Measurements from ENCODE around the gene TRIO. TPM values are rescaled to one million over a fixed set of nuclear protein-coding genes. Genes with fewer than 3 reads are reported as not detected.

The TRIO gene
- total RNA-seq, 1 donor from 2014 or later = 148 TPM

GRCh38 chr5:14143841-14144585 is 871 bp downstream of the TRIO start:
- peak overlapping the region; percentile 89 for H3K27ac ChIP-seq
- peak; percentile 77 for DNase-seq
- no peaks in the 10 kb centered on the region for H3K9me3 ChIP-seq
- intact Hi-C loops (cut with DNase I) = no loop called here
- no peaks in the 10 kb centered on the region for H3K36me3 ChIP-seq
- ATAC-seq = peak; percentile 16 to 37
- H3K27me3 ChIP-seq (ENCODE audit: low read depth) = no peaks in the 10 kb centered on the region
- TF ChIP-seq CTCF (IDR thresholded peaks at IDR 0.05) = no peak
- peak overlapping the region; percentile 84 for H3K4me3 ChIP-seq
- H3K4me1 ChIP-seq = peaks cover 47% of the 10 kb centered on the region

DNA sequence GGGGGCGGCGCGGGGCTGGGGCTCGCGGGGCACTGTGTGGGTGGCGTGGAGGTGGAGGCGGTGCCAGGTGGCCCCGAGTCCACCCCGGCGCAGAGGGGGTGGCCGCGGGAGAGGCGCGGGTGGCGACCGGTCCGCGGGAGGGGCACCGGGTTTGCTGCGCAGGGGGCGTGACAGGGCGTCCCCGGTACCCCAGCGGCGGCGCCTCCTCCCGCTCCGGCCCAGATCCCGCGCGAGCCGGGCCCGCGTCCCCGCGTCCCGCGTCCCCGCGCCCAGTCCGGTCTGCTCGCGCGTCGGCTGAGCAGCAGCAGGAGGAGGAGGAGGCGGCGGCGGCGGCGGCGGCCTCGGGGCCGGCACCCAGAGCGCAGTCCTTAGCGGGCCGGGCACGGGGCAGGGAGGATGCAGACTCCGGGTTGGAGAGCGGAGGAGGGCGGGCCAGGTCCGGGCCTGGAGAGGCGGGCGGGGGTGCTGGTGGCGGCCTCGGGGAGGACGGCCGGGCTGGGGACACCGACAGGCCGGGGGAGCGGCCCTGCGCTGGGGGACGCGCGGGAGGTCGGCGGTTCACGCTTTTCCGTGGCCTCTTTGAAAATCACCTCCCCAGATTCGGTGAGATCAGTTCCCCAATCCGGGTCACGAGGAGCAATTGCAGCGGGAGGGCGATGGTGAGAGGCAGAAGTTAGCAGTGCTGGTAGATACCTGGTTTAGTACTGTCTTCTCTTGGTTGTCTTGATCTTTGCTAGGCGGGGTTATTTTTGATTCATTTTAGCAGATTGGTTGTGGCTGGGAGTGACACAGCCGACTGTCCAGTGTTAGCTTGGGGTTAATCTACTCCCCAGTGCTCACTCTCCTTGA is 1.7 kb downstream of the TRIO start:
- Histone ChIP-seq H3K4me3 (peak overlapping the region; percentile 84), H3K36me3 (no peaks in the 10 kb centered on the region), H3K27me3 (ENCODE audit: low read depth) (no peaks in the 10 kb centered on the region), H3K27ac (peak overlapping the region; percentile 89), H3K4me1 (peaks cover 55% of the 10 kb centered on the region), H3K9me3 (no peaks in the 10 kb centered on the region)
- DNase-seq (peak; percentile 73), ATAC-seq (peak; percentile 71 to 81)
- no peak for TF ChIP-seq CTCF (IDR thresholded peaks at IDR 0.05)
- intact Hi-C loops (cut with DNase I) = no loop called here

GRCh38 chr5:14145435-14146334 is 2.5 kb downstream of the TRIO start:
- DNase-seq (no peak), ATAC-seq (no peak)
- H3K9me3 ChIP-seq = no peaks in the 10 kb centered on the region
- H3K4me1 ChIP-seq = peaks cover 59% of the 10 kb centered on the region
- intact Hi-C loops (cut with DNase I) = no loop called here
- H3K36me3 ChIP-seq = no peaks in the 10 kb centered on the region
- no peaks in the 10 kb centered on the region for H3K27me3 ChIP-seq (ENCODE audit: low read depth)
- no peak overlapping the region for H3K27ac ChIP-seq
- TF ChIP-seq CTCF (IDR thresholded peaks at IDR 0.05) = no peak
- peak overlapping the region; percentile 84 for H3K4me3 ChIP-seq

- no peaks in the 10 kb centered on the region for H3K27me3 ChIP-seq (ENCODE audit: low read depth)
- H3K36me3 ChIP-seq = no peaks in the 10 kb centered on the region
- DNase-seq (no peak), ATAC-seq (no peak)
- no peaks in the 10 kb centered on the region for H3K9me3 ChIP-seq
- TF ChIP-seq CTCF (IDR thresholded peaks at IDR 0.05) = no peak
- intact Hi-C loops (cut with DNase I) = no loop called here
- H3K27ac ChIP-seq = no peak overlapping the region
- H3K4me1 ChIP-seq = peaks cover 59% of the 10 kb centered on the region
- H3K4me3 ChIP-seq = no peak overlapping the region
These were observed 3.6 kb downstream of the TRIO start for GRCh38 chr5:14146725-14147124.

- DNase-seq (no peak), ATAC-seq (no peak)
- H3K36me3 ChIP-seq = no peaks in the 10 kb centered on the region
- H3K9me3 ChIP-seq = no peaks in the 10 kb centered on the region
- no peak overlapping the region for H3K27ac ChIP-seq
- H3K27me3 ChIP-seq (ENCODE audit: low read depth) = no peaks in the 10 kb centered on the region
- intact Hi-C loops (cut with DNase I) = no loop called here
- no peak overlapping the region for H3K4me3 ChIP-seq
- H3K4me1 ChIP-seq = peaks cover 56% of the 10 kb centered on the region
- TF ChIP-seq CTCF (IDR thresholded peaks at IDR 0.05) = no peak
These were observed 4.1 kb downstream of the TRIO start for GRCh38 chr5:14147210-14147609.
